ENCODE data around the gene OLFM1. TPM values are rescaled to one million over a fixed set of nuclear protein-coding genes. Genes with fewer than 3 reads are reported as not detected.

OLFM1 gene
- total RNA-seq, 1 experiment from 2014 or later, result not detected

- H3K27me3 ChIP-seq (ENCODE audit: insufficient read depth, low read depth), result peaks cover 88% of the 10 kb centered on the region
- H3F3A ChIP-seq (ENCODE audit: insufficient read depth, low read depth), result no peaks in the 10 kb centered on the region
- DNase-seq, result no peak
- no peaks in the 10 kb centered on the region for H3K4me1 ChIP-seq (replicated peaks; ENCODE audit: insufficient read depth)
- no peaks in the 10 kb centered on the region for H4K20me1 ChIP-seq (ENCODE audit: insufficient read depth)
- no peak overlapping the region for H3K4me3 ChIP-seq
- no peak overlapping the region for H2AFZ ChIP-seq
- no peaks in the 10 kb centered on the region for H3K79me2 ChIP-seq (ENCODE audit: low read depth)
- H3K9me2 ChIP-seq (ENCODE audit: insufficient read depth), result no peaks in the 10 kb centered on the region
- CTCF ChIA-PET, result no interaction called here
- no TSS peak for BruUV-seq (replicated peaks)
- TF ChIP-seq EZH2 (IDR thresholded peaks at IDR 0.05; ENCODE audit: low read depth) (no peak), CTCF (conservative IDR thresholded peaks at IDR 0.05) (no peak)
- no peaks in the 10 kb centered on the region for H3K9me3 ChIP-seq (ENCODE audit: insufficient read depth, low read depth)
- POLR2A ChIA-PET (ENCODE audit: unreplicated experiment), result no interaction called here
- intact Hi-C loops (cut with micrococcal nuclease; ENCODE audit: unreplicated experiment), result no loop called here
- H3K27ac ChIP-seq, result no peak overlapping the region
- H3K36me3 ChIP-seq (ENCODE audit: low read depth), result no peaks in the 10 kb centered on the region
- H3K4me2 ChIP-seq, result no peak overlapping the region
Measured at GRCh38 chr9:135134268-135135022, 47.0 kb downstream of the OLFM1 start.

- TF ChIP-seq EZH2 (IDR thresholded peaks at IDR 0.05; ENCODE audit: low read depth) (no peak), CTCF (conservative IDR thresholded peaks at IDR 0.05) (no peak)
- intact Hi-C loops (cut with micrococcal nuclease; ENCODE audit: unreplicated experiment), result no loop called here
- H3K36me3 ChIP-seq (ENCODE audit: low read depth), result no peaks in the 10 kb centered on the region
- H3K79me2 ChIP-seq (ENCODE audit: low read depth), result no peaks in the 10 kb centered on the region
- no peaks in the 10 kb centered on the region for H3K9me2 ChIP-seq (ENCODE audit: insufficient read depth)
- no peak overlapping the region for H3K27ac ChIP-seq
- no peak for DNase-seq
- no peaks in the 10 kb centered on the region for H3F3A ChIP-seq (ENCODE audit: insufficient read depth, low read depth)
- no peak overlapping the region for H3K4me2 ChIP-seq
- POLR2A ChIA-PET (ENCODE audit: unreplicated experiment), result no interaction called here
- no peak overlapping the region for H3K4me3 ChIP-seq
- no peaks in the 10 kb centered on the region for H4K20me1 ChIP-seq (ENCODE audit: insufficient read depth)
- CTCF ChIA-PET, result no interaction called here
- H2AFZ ChIP-seq, result no peak overlapping the region
- no peaks in the 10 kb centered on the region for H3K9me3 ChIP-seq (ENCODE audit: insufficient read depth, low read depth)
- no TSS peak for BruUV-seq (replicated peaks)
- H3K27me3 ChIP-seq (ENCODE audit: insufficient read depth, low read depth), result peaks cover 79% of the 10 kb centered on the region
- H3K4me1 ChIP-seq (replicated peaks; ENCODE audit: insufficient read depth), result no peaks in the 10 kb centered on the region
Measured at GRCh38 chr9:135135171-135135928, 47.9 kb downstream of the OLFM1 start.

GRCh38 chr9:135135929-135136315, 48.5 kb downstream of the OLFM1 start:
- no peak overlapping the region for H3K27ac ChIP-seq
- H3K4me3 ChIP-seq, result no peak overlapping the region
- DNase-seq, result no peak
- no TSS peak for BruUV-seq (replicated peaks)
- no peak overlapping the region for H3K4me2 ChIP-seq
- intact Hi-C loops (cut with micrococcal nuclease; ENCODE audit: unreplicated experiment), result no loop called here
- H3F3A ChIP-seq (ENCODE audit: insufficient read depth, low read depth), result no peaks in the 10 kb centered on the region
- H2AFZ ChIP-seq, result no peak overlapping the region
- TF ChIP-seq EZH2 (IDR thresholded peaks at IDR 0.05; ENCODE audit: low read depth) (no peak), CTCF (conservative IDR thresholded peaks at IDR 0.05) (no peak)
- no peaks in the 10 kb centered on the region for H3K9me2 ChIP-seq (ENCODE audit: insufficient read depth)
- ChIA-PET CTCF (no interaction called here), POLR2A (ENCODE audit: unreplicated experiment) (no interaction called here)
- H3K9me3 ChIP-seq (ENCODE audit: insufficient read depth, low read depth), result no peaks in the 10 kb centered on the region
- H3K27me3 ChIP-seq (ENCODE audit: insufficient read depth, low read depth), result peaks cover 73% of the 10 kb centered on the region
- no peaks in the 10 kb centered on the region for H3K4me1 ChIP-seq (replicated peaks; ENCODE audit: insufficient read depth)
- H3K36me3 ChIP-seq (ENCODE audit: low read depth), result no peaks in the 10 kb centered on the region
- no peaks in the 10 kb centered on the region for H4K20me1 ChIP-seq (ENCODE audit: insufficient read depth)
- H3K79me2 ChIP-seq (ENCODE audit: low read depth), result no peaks in the 10 kb centered on the region

Measured in PC-9 (cell line).